Epithelial cell of esophagus (primary cell): Measurements from ENCODE around the gene IAH1.
A peak's percentile ranks its signal among the peaks of the same experiment; 100 is the strongest.

Experiments used
- DNase-seq: peaks from one replicate; pipeline ENCODE4 v3.0.0; 2010; ENCODE audit warnings: low read depth
- H3K4me3 ChIP-seq: 2 replicates; pipeline ENCODE4 v1.5.1; 2011; ENCODE audit warnings: mild to moderate bottlenecking, low read length, control low read depth
- CTCF ChIP-seq: IDR thresholded peaks from 2 replicates; pipeline ENCODE4 v1.5.1; 2011; ENCODE audit warnings: low read depth, mild to moderate bottlenecking, low read length, control low read depth, inconsistent platforms; ENCODE audit not compliant: insufficient read depth; ENCODE audit errors: missing control alignments

Gene IAH1

GRCh38 chr2:9488583-9489547, 14.5 kb downstream of the IAH1 start:
- no peak overlapping the region for H3K4me3 ChIP-seq
- TF ChIP-seq CTCF = no peak
- no peak for DNase-seq

GRCh38 chr2:9490789-9491188, 16.4 kb downstream of the IAH1 start:
- no peak overlapping the region for H3K4me3 ChIP-seq
- TF ChIP-seq CTCF = no peak
- DNase-seq = no peak

GRCh38 chr2:9492927-9493326, 18.6 kb downstream of the IAH1 start:
- no peak for DNase-seq
- no peak overlapping the region for H3K4me3 ChIP-seq
- TF ChIP-seq CTCF = no peak

- no peak for DNase-seq
- TF ChIP-seq CTCF = no peak
- no peak overlapping the region for H3K4me3 ChIP-seq
Measured at GRCh38 chr2:9493478-9493877, 19.1 kb downstream of the IAH1 start.

- TF ChIP-seq CTCF = no peak
- no peak overlapping the region for H3K4me3 ChIP-seq
- no peak for DNase-seq
Measured at GRCh38 chr2:9494081-9494480, 19.7 kb downstream of the IAH1 start.

GRCh38 chr2:9497017-9497416, 22.7 kb downstream of the IAH1 start:
- no peak for TF ChIP-seq CTCF
- peak; percentile 90 for DNase-seq
- H3K4me3 ChIP-seq = no peak overlapping the region

- H3K4me3 ChIP-seq = no peak overlapping the region
- no peak for TF ChIP-seq CTCF
- no peak for DNase-seq
Measured at GRCh38 chr2:9498210-9498609, 23.9 kb downstream of the IAH1 start.
